ENCODE measurements around the gene RPS21.

DNA sequence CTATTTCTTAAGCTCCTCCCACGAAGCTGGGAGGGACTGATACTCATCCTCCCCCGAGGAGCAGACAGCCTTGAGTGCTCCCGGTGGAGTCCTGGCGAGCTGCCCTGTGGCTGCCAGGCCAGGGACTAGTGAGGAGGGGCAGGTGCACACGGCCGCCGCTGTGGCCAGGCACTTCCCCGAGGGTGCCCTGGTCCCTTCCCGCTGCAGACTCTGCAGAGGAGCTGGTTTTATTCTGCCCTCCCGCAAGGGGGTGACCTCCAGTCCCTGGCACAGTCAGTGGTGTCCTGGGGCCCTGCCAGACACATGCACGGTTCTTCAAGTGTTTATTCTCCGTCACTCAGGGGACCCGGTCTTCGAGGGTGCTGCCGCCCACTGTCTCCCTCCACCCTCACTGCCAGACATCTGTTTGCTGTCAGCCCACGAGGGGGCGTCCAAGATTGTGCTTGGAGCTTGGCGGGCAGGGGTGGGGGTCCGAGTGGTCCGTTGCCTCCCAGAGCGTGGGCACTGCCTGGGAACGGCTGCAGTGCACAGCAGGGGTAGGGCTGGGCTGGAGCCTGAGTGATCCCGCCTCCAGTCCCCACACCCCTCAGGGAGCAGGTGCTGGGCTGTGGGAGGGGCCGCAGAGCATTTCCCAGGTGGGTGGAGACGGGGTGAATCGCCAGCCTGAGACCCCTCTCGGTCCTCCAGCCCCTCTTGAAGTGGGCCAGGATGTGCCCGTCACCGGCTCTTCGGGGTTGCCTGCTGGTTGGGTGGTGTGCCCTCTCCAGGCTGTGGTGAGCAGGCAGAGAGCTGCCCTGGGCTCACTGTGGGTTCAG lies 23.2 kb downstream of the RPS21 start:
- TF ChIP-seq CTCF (IDR thresholded peaks at IDR 0.05; ENCODE audit: borderline replicate concordance, extremely low read depth, low read length, poor library complexity, severe bottlenecking) = peak; percentile 65
- no peak for TF ChIP-seq EZH2 (IDR thresholded peaks at IDR 0.05; ENCODE audit: borderline replicate concordance, low read depth, low read length, severe bottlenecking)
